Activated T-helper 2 cell treated with anti-CD3 and anti-CD28 coated beads, Interferon-gamma antibody, Interleukin-2, Interleukin-4, amounts not matched to agents 10 μg/mL and 5 μg/mL and 100 μg/mL, durations not matched to agents 14 hours and 24 hours and 36 hours (primary cell): ENCODE results near the gene GRM5. TPM values are rescaled to one million over a fixed set of nuclear protein-coding genes. Genes with fewer than 3 reads are reported as not detected.

Experiments used
- DNase-seq: peaks from one replicate; pipeline ENCODE4 v3.0.0; 2021; ENCODE audit warnings: low spot score
- H3K27ac Mint-ChIP-seq: one replicate; pipeline ENCODE4 v1.8.0; 2021; ENCODE audit warnings: mixed read lengths
- H3K27me3 Mint-ChIP-seq: one replicate; pipeline ENCODE4 v1.8.0; 2021; ENCODE audit warnings: low read depth, mixed read lengths
- H3K36me3 Mint-ChIP-seq: one replicate; pipeline ENCODE4 v1.8.0; 2021; ENCODE audit warnings: low read depth, mixed read lengths
- H3K4me1 Mint-ChIP-seq: one replicate; pipeline ENCODE4 v1.8.0; 2021; ENCODE audit warnings: low read depth, mixed read lengths
- H3K4me3 Mint-ChIP-seq: one replicate; pipeline ENCODE4 v1.8.0; 2021; ENCODE audit warnings: low read depth, mild to moderate bottlenecking, moderate library complexity, mixed read lengths
- H3K9me3 Mint-ChIP-seq: one replicate; pipeline ENCODE4 v1.8.0; 2021; ENCODE audit warnings: mixed read lengths
- intact Hi-C: fragments of 100-400 bp; cut with micrococcal nuclease; formaldehyde crosslinking; loops from one replicate; pipeline ENCODE4 v1.15.1; 2023
- total RNA-seq: library from RNA; stranded (reverse); gene quantifications from 2 replicates; pipeline ENCODE4 v1.2.3, GENCODE V29; 2022

GRM5 gene
- total RNA-seq, 1 donor from 2014 or later = not detected

- Mint-ChIP-seq H3K27me3 (no peaks in the 10 kb centered on the region), H3K9me3 (no peaks in the 10 kb centered on the region), H3K36me3 (no peaks in the 10 kb centered on the region), H3K4me1 (no peaks in the 10 kb centered on the region), H3K4me3 (no peak overlapping the region), H3K27ac (no peak overlapping the region)
- intact Hi-C loops = no loop called here
- DNase-seq = no peak
These were observed 448.6 kb downstream of the GRM5 start for GRCh38 chr11:88617226-88617625.

GRCh38 chr11:88604260-88604659 lies 461.5 kb downstream of the GRM5 start:
- H3K4me1 Mint-ChIP-seq = no peaks in the 10 kb centered on the region
- H3K36me3 Mint-ChIP-seq = no peaks in the 10 kb centered on the region
- H3K9me3 Mint-ChIP-seq = no peaks in the 10 kb centered on the region
- DNase-seq = no peak
- H3K27ac Mint-ChIP-seq = no peak overlapping the region
- no peaks in the 10 kb centered on the region for H3K27me3 Mint-ChIP-seq
- H3K4me3 Mint-ChIP-seq = no peak overlapping the region
- intact Hi-C loops = no loop called here

GRCh38 chr11:88603091-88603867 lies 462.5 kb downstream of the GRM5 start:
- Mint-ChIP-seq H3K4me1 (no peaks in the 10 kb centered on the region), H3K4me3 (no peak overlapping the region), H3K27me3 (peaks cover 2% of the 10 kb centered on the region), H3K9me3 (no peaks in the 10 kb centered on the region), H3K27ac (no peak overlapping the region), H3K36me3 (no peaks in the 10 kb centered on the region)
- intact Hi-C loops = no loop called here
- no peak for DNase-seq

- Mint-ChIP-seq H3K9me3 (no peaks in the 10 kb centered on the region), H3K36me3 (no peaks in the 10 kb centered on the region), H3K27me3 (peaks cover 2% of the 10 kb centered on the region), H3K27ac (no peak overlapping the region), H3K4me3 (no peak overlapping the region), H3K4me1 (peaks cover 2% of the 10 kb centered on the region)
- DNase-seq = no peak
- intact Hi-C loops = no loop called here
These were observed 468.4 kb downstream of the GRM5 start for GRCh38 chr11:88597387-88597786.

- Mint-ChIP-seq H3K4me1 (peaks cover 2% of the 10 kb centered on the region), H3K9me3 (no peaks in the 10 kb centered on the region), H3K36me3 (no peaks in the 10 kb centered on the region), H3K4me3 (no peak overlapping the region), H3K27ac (no peak overlapping the region), H3K27me3 (peaks cover 2% of the 10 kb centered on the region)
- DNase-seq = no peak
- intact Hi-C loops = no loop called here
These were observed 469.0 kb downstream of the GRM5 start for GRCh38 chr11:88596786-88597185.

- Mint-ChIP-seq H3K27ac (no peak overlapping the region), H3K4me1 (peaks cover 2% of the 10 kb centered on the region), H3K4me3 (no peak overlapping the region), H3K27me3 (peaks cover 2% of the 10 kb centered on the region), H3K36me3 (no peaks in the 10 kb centered on the region), H3K9me3 (no peaks in the 10 kb centered on the region)
- intact Hi-C loops = no loop called here
- DNase-seq = no peak
These were observed 471.4 kb downstream of the GRM5 start for GRCh38 chr11:88594274-88594950.

- Mint-ChIP-seq H3K4me1 (no peaks in the 10 kb centered on the region), H3K4me3 (no peak overlapping the region), H3K27ac (no peak overlapping the region), H3K27me3 (peaks cover 3% of the 10 kb centered on the region), H3K36me3 (no peaks in the 10 kb centered on the region), H3K9me3 (no peaks in the 10 kb centered on the region)
- intact Hi-C loops = no loop called here
- no peak for DNase-seq
These were observed 475.4 kb downstream of the GRM5 start for GRCh38 chr11:88590361-88590760.

GRCh38 chr11:88583251-88583650 lies 482.5 kb downstream of the GRM5 start:
- Mint-ChIP-seq H3K9me3 (no peaks in the 10 kb centered on the region), H3K4me1 (no peaks in the 10 kb centered on the region), H3K36me3 (no peaks in the 10 kb centered on the region), H3K4me3 (no peak overlapping the region), H3K27ac (no peak overlapping the region), H3K27me3 (peaks cover 3% of the 10 kb centered on the region)
- no peak for DNase-seq
- intact Hi-C loops = no loop called here

- intact Hi-C loops = no loop called here
- no peaks in the 10 kb centered on the region for H3K36me3 Mint-ChIP-seq
- no peaks in the 10 kb centered on the region for H3K27me3 Mint-ChIP-seq
- H3K4me1 Mint-ChIP-seq = no peaks in the 10 kb centered on the region
- no peaks in the 10 kb centered on the region for H3K9me3 Mint-ChIP-seq
- no peak for DNase-seq
- H3K4me3 Mint-ChIP-seq = no peak overlapping the region
- no peak overlapping the region for H3K27ac Mint-ChIP-seq
These were observed 486.3 kb downstream of the GRM5 start for GRCh38 chr11:88579466-88579865.

- H3K36me3 Mint-ChIP-seq = no peaks in the 10 kb centered on the region
- no peaks in the 10 kb centered on the region for H3K9me3 Mint-ChIP-seq
- H3K4me3 Mint-ChIP-seq = no peak overlapping the region
- intact Hi-C loops = no loop called here
- DNase-seq = no peak
- H3K4me1 Mint-ChIP-seq = no peaks in the 10 kb centered on the region
- H3K27ac Mint-ChIP-seq = no peak overlapping the region
- peaks cover 2% of the 10 kb centered on the region for H3K27me3 Mint-ChIP-seq
These were observed 489.0 kb downstream of the GRM5 start for GRCh38 chr11:88576741-88577140.

- H3K27me3 Mint-ChIP-seq = peaks cover 2% of the 10 kb centered on the region
- intact Hi-C loops = no loop called here
- H3K4me1 Mint-ChIP-seq = no peaks in the 10 kb centered on the region
- H3K9me3 Mint-ChIP-seq = no peaks in the 10 kb centered on the region
- H3K27ac Mint-ChIP-seq = no peak overlapping the region
- H3K4me3 Mint-ChIP-seq = no peak overlapping the region
- DNase-seq = no peak
- H3K36me3 Mint-ChIP-seq = no peaks in the 10 kb centered on the region
These were observed 489.9 kb downstream of the GRM5 start for GRCh38 chr11:88575916-88576315.

- intact Hi-C loops = no loop called here
- H3K4me3 Mint-ChIP-seq = no peak overlapping the region
- H3K27me3 Mint-ChIP-seq = peaks cover 3% of the 10 kb centered on the region
- H3K36me3 Mint-ChIP-seq = no peaks in the 10 kb centered on the region
- no peak overlapping the region for H3K27ac Mint-ChIP-seq
- no peaks in the 10 kb centered on the region for H3K4me1 Mint-ChIP-seq
- no peak for DNase-seq
- H3K9me3 Mint-ChIP-seq = no peaks in the 10 kb centered on the region
These were observed 496.4 kb downstream of the GRM5 start for GRCh38 chr11:88569342-88569741.

GRCh38 chr11:88555829-88556202 lies 510.0 kb downstream of the GRM5 start:
- no peak overlapping the region for H3K4me3 Mint-ChIP-seq
- intact Hi-C loops = loop anchor here (10.0 kb wide), 2 partner anchors 339 to 831 kb away; no protein-coding TSS in a partner anchor

More at GRCh38 chr11:88555829-88556202, 510.0 kb downstream of the GRM5 start:
- Mint-ChIP-seq H3K27me3 (peaks cover 12% of the 10 kb centered on the region), H3K4me1 (peaks cover 3% of the 10 kb centered on the region), H3K9me3 (no peaks in the 10 kb centered on the region), H3K27ac (no peak overlapping the region), H3K36me3 (no peaks in the 10 kb centered on the region)
- DNase-seq = no peak
